AG09319 (cell line): ENCODE measurements around the gene GBP2.

ENCODE experiments used
- DNase-seq: peaks from one replicate; pipeline ENCODE4 v3.0.0-alpha.2; 2010; ENCODE audit warnings: low read depth; ENCODE audit errors: extremely low read depth
- CTCF ChIP-seq: IDR thresholded peaks from 2 replicates; pipeline ENCODE4 v1.5.1; 2011; ENCODE audit warnings: low read depth, mild to moderate bottlenecking, inconsistent platforms, low read length, moderate library complexity

Gene GBP2

GRCh38 chr1:89063094-89063493 is 62.8 kb downstream of the GBP2 start:
- TF ChIP-seq CTCF = no peak
- DNase-seq = no peak

GRCh38 chr1:89060091-89060490 is 65.8 kb downstream of the GBP2 start:
- DNase-seq = no peak
- no peak for TF ChIP-seq CTCF
